Tibial nerve (tissue), 4 donors: ENCODE measurements around the gene FBN1.

ENCODE experiments used
- CTCF ChIP-seq, 5 experiments: fragments of 200-600 bp in 3 of 5; fragments of 450-650 bp in 2 of 5; sonication (generic) in 3 of 5; IDR thresholded peaks; one replicate each; pipeline ENCODE4 v1.5.1; 2016 to 2019; ENCODE audit warnings: antibody characterized with exemption in 5 of 5, mild to moderate bottlenecking in 3 of 5, moderate library complexity in 2 of 5
- EP300 ChIP-seq, 2 donors: sonication (generic); formaldehyde crosslinking; IDR thresholded peaks; one replicate each; pipeline ENCODE4 v1.6.1; 2017; ENCODE audit warnings: antibody characterized with exemption in 2 of 2, mild to moderate bottlenecking in 1 of 2
- POLR2A ChIP-seq, 2 donors: fragments of 450-650 bp; IDR thresholded peaks; one replicate each; pipeline ENCODE4 v1.6.1; 2017; ENCODE audit warnings: antibody characterized with exemption in 2 of 2, mild to moderate bottlenecking in 2 of 2, moderate library complexity in 2 of 2

GRCh38 chr15:48557335-48557734, 88.2 kb downstream of the FBN1 start:
- TF ChIP-seq POLR2A (IDR thresholded peaks at IDR 0.05) (no peak), CTCF (IDR thresholded peaks at IDR 0.05) (no peak), EP300 (IDR thresholded peaks at IDR 0.05) (no peak)
